Central memory CD4-positive, alpha-beta T cell (primary cell): ENCODE results near the gene CERS6.
"Not testable (repeated sequence)": the region's sequence is repeated elsewhere in the genome, so short reads cannot be mapped to it uniquely, and the experiment has no call there.

Source experiments
- DNase-seq: peaks from one replicate; pipeline ENCODE4 v3.0.0; 2022
- total RNA-seq, 3 experiments: gene quantifications; one replicate each; lab custom pipeline; 2026; lab: John Stamatoyannopoulos, UW

The CERS6 gene
- total RNA-seq = 63.3 to 101 (median 73.1) reads per million in 3 experiments

- DNase-seq = peak; percentile 56
Observed at GRCh38 chr2:168455645-168456520, at the start of gene CERS6. Gene CERS6 (plus strand): TSS chr2:168456272. CDS start chr2:168456449, 177 bp downstream.

- DNase-seq = not testable (repeated sequence)
Observed at GRCh38 chr2:168412301-168412700, 43.8 kb upstream of the CERS6 start.

GRCh38 chr2:168413101-168413500 lies 43.0 kb upstream of the CERS6 start:
- not testable (repeated sequence) for DNase-seq

- DNase-seq = no peak
Observed at GRCh38 chr2:168416555-168416954, 39.5 kb upstream of the CERS6 start.

- DNase-seq = no peak
Observed at GRCh38 chr2:168422584-168422983, 33.5 kb upstream of the CERS6 start.

GRCh38 chr2:168424112-168424951 lies 31.7 kb upstream of the CERS6 start:
- DNase-seq = no peak

GRCh38 chr2:168424971-168425370 lies 31.1 kb upstream of the CERS6 start:
- DNase-seq = no peak

GRCh38 chr2:168426861-168427260 lies 29.2 kb upstream of the CERS6 start:
- DNase-seq = no peak

GRCh38 chr2:168427451-168427850 lies 28.6 kb upstream of the CERS6 start:
- DNase-seq = no peak

- DNase-seq = no peak
Observed at GRCh38 chr2:168428431-168428830, 27.6 kb upstream of the CERS6 start.

GRCh38 chr2:168429988-168430387 lies 26.1 kb upstream of the CERS6 start:
- no peak for DNase-seq

GRCh38 chr2:168430431-168430830 lies 25.6 kb upstream of the CERS6 start:
- DNase-seq = no peak

GRCh38 chr2:168431301-168432024 lies 24.6 kb upstream of the CERS6 start:
- no peak for DNase-seq

- no peak for DNase-seq
Observed at GRCh38 chr2:168432100-168432499, 24.0 kb upstream of the CERS6 start.

- DNase-seq = peak; percentile 13
Observed at GRCh38 chr2:168432565-168433186, 23.4 kb upstream of the CERS6 start.

GRCh38 chr2:168433527-168433926 lies 22.5 kb upstream of the CERS6 start:
- DNase-seq = no peak

GRCh38 chr2:168434146-168434545 lies 21.9 kb upstream of the CERS6 start:
- DNase-seq = no peak

- DNase-seq = no peak
Observed at GRCh38 chr2:168436840-168437239, 19.2 kb upstream of the CERS6 start.

- DNase-seq = no peak
Observed at GRCh38 chr2:168438553-168438952, 17.5 kb upstream of the CERS6 start.

GRCh38 chr2:168439536-168439935 lies 16.5 kb upstream of the CERS6 start:
- no peak for DNase-seq

- DNase-seq = no peak
Observed at GRCh38 chr2:168441214-168441872, 14.7 kb upstream of the CERS6 start.

- DNase-seq = no peak
Observed at GRCh38 chr2:168443818-168444217, 12.3 kb upstream of the CERS6 start.
